ENCODE results near the gene AGFG2. TPM values are rescaled to one million over a fixed set of nuclear protein-coding genes. Genes with fewer than 3 reads are reported as not detected.

AGFG2 gene
- total RNA-seq, 1 experiment from 2014 or later = 15.3 TPM

- peaks cover 14% of the 10 kb centered on the region for H3K4me1 ChIP-seq (ENCODE audit: insufficient read depth, low read length, poor library complexity, severe bottlenecking)
- TF ChIP-seq EZH2 (IDR thresholded peaks at IDR 0.05; ENCODE audit: borderline replicate concordance, low read depth, low read length, poor library complexity, severe bottlenecking) (no peak), CTCF (conservative IDR thresholded peaks at IDR 0.05; ENCODE audit: low read depth, low read length) (no peak)
- no peaks in the 10 kb centered on the region for H3K27me3 ChIP-seq (replicated peaks; ENCODE audit: insufficient read depth, low read depth, low read length, poor library complexity)
- POLR2A ChIA-PET (ENCODE audit: low non-redundant PET) = no interaction called here
- no peak overlapping the region for H3K27ac ChIP-seq (ENCODE audit: low read depth, low read length, poor library complexity, severe bottlenecking)
- intact Hi-C loops (cut with micrococcal nuclease; ENCODE audit: unreplicated experiment) = no loop called here
- no peaks in the 10 kb centered on the region for H3K9me3 ChIP-seq (ENCODE audit: low read depth, low read length, poor library complexity, severe bottlenecking)
- CTCF ChIA-PET = interaction anchor here (0.6 to 0.9 kb wide), 2 partner anchors 11 to 105 kb away, joined by 8 read pairs; no protein-coding TSS in a partner anchor
- BruUV-seq (replicated peaks) = no TSS peak
- H3K4me3 ChIP-seq (ENCODE audit: low read depth, low read length, poor library complexity, severe bottlenecking) = no peak overlapping the region
- no peaks in the 10 kb centered on the region for H3K36me3 ChIP-seq (ENCODE audit: insufficient read depth, low read length, poor library complexity, severe bottlenecking)
- DNase-seq (ENCODE audit: low spot score) = no peak
These were observed 27.1 kb downstream of the AGFG2 start for GRCh38 chr7:100566018-100566531.

- CTCF ChIA-PET = no interaction called here
- H3K4me1 ChIP-seq (ENCODE audit: insufficient read depth, low read length, poor library complexity, severe bottlenecking) = peaks cover 14% of the 10 kb centered on the region
- H3K27me3 ChIP-seq (replicated peaks; ENCODE audit: insufficient read depth, low read depth, low read length, poor library complexity) = no peaks in the 10 kb centered on the region
- POLR2A ChIA-PET (ENCODE audit: low non-redundant PET) = no interaction called here
- BruUV-seq (replicated peaks) = no TSS peak
- TF ChIP-seq CTCF (conservative IDR thresholded peaks at IDR 0.05; ENCODE audit: low read depth, low read length) = no peak
- no peak for DNase-seq (ENCODE audit: low spot score)
- intact Hi-C loops (cut with micrococcal nuclease; ENCODE audit: unreplicated experiment) = no loop called here
- H3K4me3 ChIP-seq (ENCODE audit: low read depth, low read length, poor library complexity, severe bottlenecking) = no peak overlapping the region
- peak overlapping the region; percentile 21 for H3K27ac ChIP-seq (ENCODE audit: low read depth, low read length, poor library complexity, severe bottlenecking)
- no peaks in the 10 kb centered on the region for H3K36me3 ChIP-seq (ENCODE audit: insufficient read depth, low read length, poor library complexity, severe bottlenecking)
- H3K9me3 ChIP-seq (ENCODE audit: low read depth, low read length, poor library complexity, severe bottlenecking) = no peaks in the 10 kb centered on the region
These were observed 28.2 kb downstream of the AGFG2 start for GRCh38 chr7:100567031-100567730.

GRCh38 chr7:100567751-100568175, 28.8 kb downstream of the AGFG2 start:
- DNase-seq (ENCODE audit: low spot score) = no peak
- Histone ChIP-seq H3K27me3 (replicated peaks; ENCODE audit: insufficient read depth, low read depth, low read length, poor library complexity) (no peaks in the 10 kb centered on the region), H3K36me3 (ENCODE audit: insufficient read depth, low read length, poor library complexity, severe bottlenecking) (no peaks in the 10 kb centered on the region), H3K9me3 (ENCODE audit: low read depth, low read length, poor library complexity, severe bottlenecking) (no peaks in the 10 kb centered on the region), H3K27ac (ENCODE audit: low read depth, low read length, poor library complexity, severe bottlenecking) (no peak overlapping the region), H3K4me1 (ENCODE audit: insufficient read depth, low read length, poor library complexity, severe bottlenecking) (peaks cover 14% of the 10 kb centered on the region), H3K4me3 (ENCODE audit: low read depth, low read length, poor library complexity, severe bottlenecking) (no peak overlapping the region)
- POLR2A ChIA-PET (ENCODE audit: low non-redundant PET) = no interaction called here
- BruUV-seq (replicated peaks) = no TSS peak
- intact Hi-C loops (cut with micrococcal nuclease; ENCODE audit: unreplicated experiment) = no loop called here
- CTCF ChIA-PET = interaction anchor here (1.6 kb wide), 1 partner anchor 8 kb away, joined by 9 read pairs; no protein-coding TSS in a partner anchor
- TF ChIP-seq EZH2 (IDR thresholded peaks at IDR 0.05; ENCODE audit: borderline replicate concordance, low read depth, low read length, poor library complexity, severe bottlenecking) (no peak), CTCF (conservative IDR thresholded peaks at IDR 0.05; ENCODE audit: low read depth, low read length) (no peak)

Measured in A673 (cell line).